Measurements from ENCODE around the gene RAB3D.

- TF ChIP-seq CTCF (conservative IDR thresholded peaks at IDR 0.05) (no peak), EZH2 (IDR thresholded peaks at IDR 0.05; ENCODE audit: low read depth) (no peak)
These were observed 38.7 kb downstream of the RAB3D start for GRCh38 chr19:11300811-11301120.
